ENCODE measurements around the gene NUMB.
A peak's percentile ranks its signal among the peaks of the same experiment; 100 is the strongest.

NUMB gene

DNA sequence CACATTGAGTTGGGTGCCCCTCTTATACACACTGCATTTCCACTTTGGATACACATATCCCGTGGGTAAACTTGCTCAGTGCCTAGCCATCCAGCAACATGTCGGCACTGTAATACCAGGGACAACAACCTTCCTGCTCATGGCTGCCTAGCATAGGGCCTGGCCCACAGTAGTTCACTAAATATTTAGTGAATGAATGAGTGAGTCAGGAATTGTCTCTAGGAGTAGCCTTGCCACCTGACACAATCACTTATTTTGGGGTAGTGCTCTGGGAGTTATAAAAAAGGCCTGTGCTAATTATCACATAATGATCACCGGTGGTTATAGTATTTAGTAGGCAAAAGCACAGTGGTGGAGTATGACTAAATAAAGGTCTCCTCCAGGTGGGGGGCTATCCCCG, 8.5 kb upstream of the NUMB start:
- Histone ChIP-seq H3K4me1 (peaks cover 27% of the 10 kb centered on the region), H3K27ac (no peak overlapping the region)
- TF ChIP-seq Cebpa-rat (IDR thresholded peaks at IDR 0.05) = no peak

DNA sequence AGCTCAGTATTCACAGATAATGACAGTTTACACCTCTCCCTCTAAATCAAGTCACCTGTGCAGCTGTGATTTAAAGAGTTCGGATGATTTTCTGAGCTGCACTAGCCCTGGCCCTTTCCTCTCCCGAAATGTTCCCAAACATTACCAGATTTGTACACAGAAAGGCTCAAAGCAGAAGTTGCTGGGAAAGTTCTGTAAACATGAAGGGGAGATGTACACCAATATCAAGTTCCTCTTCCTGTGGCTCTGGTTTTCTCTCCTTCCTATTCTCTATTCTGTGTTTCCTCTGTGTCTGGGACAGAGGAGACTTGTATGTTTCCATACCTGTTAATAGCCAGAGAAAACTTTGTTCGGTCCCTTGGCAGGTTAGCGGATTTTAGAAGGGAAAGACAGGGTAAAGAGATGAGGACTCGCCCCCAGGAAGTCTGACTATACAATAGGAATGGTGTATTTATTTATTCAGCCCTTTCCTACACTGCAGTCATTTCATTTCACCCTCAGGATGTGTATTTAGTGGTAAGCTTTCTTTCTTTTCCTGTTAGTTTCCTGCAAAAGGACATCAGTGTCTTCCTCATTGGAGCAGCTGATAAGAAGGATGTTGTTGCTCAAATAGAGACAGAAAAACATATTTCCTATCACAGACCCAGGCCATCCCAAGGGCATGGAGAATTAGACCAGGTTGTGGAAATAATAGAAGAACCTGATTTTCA, 7.6 kb upstream of the NUMB start:
- Histone ChIP-seq H3K4me2 (peak overlapping the region; percentile 71), H3K36me3 (no peaks in the 10 kb centered on the region), H3K9me3 (no peaks in the 10 kb centered on the region), H3K4me3 (no peak overlapping the region), H4K20me1 (no peaks in the 10 kb centered on the region), H3K27me3 (no peaks in the 10 kb centered on the region), H3K27ac (peak overlapping the region; percentile 28; the same call in 1 of the 2 replicates), H3K9ac (0 out of 2 replicates have a peak overlapping the region, but pooled peaks have one; percentile 46), H3K4me1 (peaks cover 27% of the 10 kb centered on the region)
- TF ChIP-seq Cebpa-rat (IDR thresholded peaks at IDR 0.05) = no peak

More for the DNA sequence above, 8.5 kb upstream of the NUMB start:
- Histone ChIP-seq H3K9me3 (no peaks in the 10 kb centered on the region), H4K20me1 (no peaks in the 10 kb centered on the region), H3K9ac (no peak overlapping the region), H3K4me3 (no peak overlapping the region), H3K36me3 (no peaks in the 10 kb centered on the region), H3K4me2 (no peak overlapping the region), H3K27me3 (no peaks in the 10 kb centered on the region)

DNA sequence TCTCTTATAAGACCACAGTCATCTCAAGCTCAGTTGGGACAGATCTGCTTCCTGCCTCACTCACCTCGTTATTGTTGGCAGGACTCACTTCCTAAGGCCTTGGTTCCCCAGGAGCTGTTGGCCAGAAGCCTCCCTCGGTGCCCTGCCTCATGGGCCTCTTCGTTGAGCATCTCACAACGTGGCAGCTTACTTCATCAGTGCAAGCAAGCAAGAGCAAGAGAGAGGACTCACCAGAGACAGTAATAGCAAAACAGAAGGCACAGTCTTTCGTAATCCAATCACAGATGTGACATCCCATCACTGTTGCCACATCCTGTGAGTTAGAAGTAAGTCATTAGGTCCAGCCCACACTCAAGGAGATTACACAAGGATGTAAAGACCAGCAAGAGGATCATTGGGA, 5.1 kb upstream of the NUMB start:
- Histone ChIP-seq H3K27me3 (no peaks in the 10 kb centered on the region), H3K4me2 (no peak overlapping the region), H3K9ac (no peak overlapping the region), H3K36me3 (no peaks in the 10 kb centered on the region), H3K27ac (no peak overlapping the region), H3K4me3 (no peak overlapping the region), H3K9me3 (no peaks in the 10 kb centered on the region), H4K20me1 (no peaks in the 10 kb centered on the region), H3K4me1 (peaks cover 34% of the 10 kb centered on the region)
- TF ChIP-seq Cebpa-rat (IDR thresholded peaks at IDR 0.05) = no peak

DNA sequence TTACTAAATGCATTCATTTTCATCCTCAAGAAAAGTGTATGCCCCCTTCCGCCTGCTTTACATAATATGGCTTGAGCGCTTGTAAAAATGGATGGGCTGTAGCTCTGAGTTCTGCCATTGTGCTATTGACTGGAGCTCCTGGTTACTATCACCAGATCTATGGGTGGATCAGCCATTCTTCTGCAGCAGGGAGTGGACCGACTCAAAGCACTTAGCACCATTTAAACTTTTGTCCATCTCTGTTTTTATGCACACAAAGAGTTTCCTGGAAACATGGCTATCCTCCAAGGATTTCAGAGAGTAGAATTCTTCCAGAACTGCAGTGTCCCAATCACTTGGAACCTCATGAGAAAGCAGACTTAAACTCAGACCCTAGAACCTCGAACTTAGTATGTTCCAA, 4.5 kb upstream of the NUMB start:
- Histone ChIP-seq H3K36me3 (no peaks in the 10 kb centered on the region), H3K9ac (no peak overlapping the region), H3K4me2 (no peak overlapping the region), H3K4me1 (peaks cover 34% of the 10 kb centered on the region), H3K27ac (no peak overlapping the region), H4K20me1 (peaks cover 2% of the 10 kb centered on the region; the same call in 1 of the 2 replicates), H3K9me3 (no peaks in the 10 kb centered on the region), H3K4me3 (no peak overlapping the region), H3K27me3 (no peaks in the 10 kb centered on the region)
- no peak for TF ChIP-seq Cebpa-rat (IDR thresholded peaks at IDR 0.05)

DNA sequence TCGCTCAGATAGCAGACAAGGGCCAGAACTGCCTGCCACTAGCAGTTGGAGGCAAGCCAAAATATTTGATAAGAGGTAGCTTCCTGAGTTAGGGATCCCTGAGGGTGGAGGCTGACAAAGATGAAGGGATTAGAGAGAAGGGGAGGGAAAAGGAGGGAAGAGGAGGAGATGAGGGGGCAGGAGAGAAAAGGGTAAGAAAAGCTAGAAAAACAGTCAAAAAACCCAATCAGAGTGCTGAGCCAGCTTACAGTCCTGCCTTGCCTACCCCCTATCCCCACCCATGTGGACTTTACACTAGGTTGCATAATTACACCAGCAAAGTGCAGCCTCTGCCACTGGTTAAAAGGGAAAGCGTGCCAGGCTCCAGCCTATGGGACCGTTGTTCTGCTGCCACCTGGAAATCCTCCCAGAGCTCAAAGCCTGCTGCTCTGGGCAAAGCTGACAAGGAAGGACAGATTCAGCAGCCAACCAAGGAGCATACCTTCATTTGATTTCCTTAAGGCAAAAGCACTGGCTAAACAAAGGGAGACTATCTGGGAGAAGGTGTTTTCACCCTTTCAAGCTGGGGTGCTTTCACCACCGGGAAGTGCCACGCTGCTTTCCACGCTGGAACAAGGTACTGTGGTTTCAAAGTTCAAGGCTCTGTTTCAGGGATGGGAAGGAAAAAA, 3.8 kb upstream of the NUMB start:
- Histone ChIP-seq H3K4me2 (no peak overlapping the region), H3K9ac (no peak overlapping the region), H3K4me1 (peaks cover 36% of the 10 kb centered on the region), H3K36me3 (no peaks in the 10 kb centered on the region), H3K9me3 (no peaks in the 10 kb centered on the region), H3K4me3 (no peak overlapping the region), H3K27me3 (no peaks in the 10 kb centered on the region), H3K27ac (no peak overlapping the region), H4K20me1 (peaks cover 9% of the 10 kb centered on the region)
- TF ChIP-seq Cebpa-rat (IDR thresholded peaks at IDR 0.05) = no peak

DNA sequence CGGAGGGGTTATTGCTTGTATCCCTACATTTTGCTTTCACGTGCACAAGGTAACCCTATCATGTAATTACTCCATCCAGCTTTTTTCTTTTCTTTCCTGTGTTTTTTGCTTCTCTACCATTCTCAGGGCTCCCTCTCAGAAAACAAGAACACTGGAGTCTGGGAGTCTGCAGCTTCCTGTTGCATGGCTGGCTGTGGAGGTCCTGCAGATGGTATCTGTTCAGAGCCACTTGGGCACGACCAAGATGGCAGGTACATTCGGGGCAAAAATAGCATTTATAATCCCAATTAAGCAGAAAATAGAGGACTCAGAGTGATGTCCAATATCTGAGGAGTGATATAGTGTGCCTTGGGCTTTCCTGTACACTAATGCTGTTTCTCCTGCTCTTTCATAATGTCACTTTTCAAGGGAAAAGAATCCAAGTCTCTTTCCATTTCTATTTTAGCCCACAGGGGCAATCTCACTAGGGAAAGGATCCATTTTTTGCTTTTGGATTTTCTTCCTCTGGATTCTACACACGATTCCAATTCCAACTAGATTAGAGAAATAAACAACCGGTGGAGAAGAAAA, 3.2 kb upstream of the NUMB start:
- no peak overlapping the region for H3K4me3 ChIP-seq
- H3K4me2 ChIP-seq = no peak overlapping the region

DNA sequence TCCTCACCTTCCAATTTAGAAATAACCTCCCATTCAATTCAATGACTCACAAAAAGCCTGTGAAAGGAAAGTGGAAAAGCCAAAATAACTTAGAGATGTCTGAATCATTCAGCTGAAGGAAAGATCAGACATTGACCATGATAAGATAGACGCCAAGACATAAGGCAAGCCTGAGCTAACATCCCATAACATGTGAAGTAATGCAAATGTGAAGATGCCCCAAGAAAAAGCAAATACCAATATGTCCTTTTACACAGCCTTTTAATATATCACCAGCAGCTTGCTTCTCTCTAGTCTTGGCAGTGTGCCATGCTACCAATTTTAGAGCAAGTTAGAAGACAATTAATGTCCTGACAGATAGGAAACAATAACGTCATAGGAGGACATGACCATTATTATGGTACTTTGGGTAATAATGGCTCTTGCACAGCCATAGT, 2.4 kb upstream of the NUMB start:
- H3K27ac ChIP-seq = no peak overlapping the region
- H3K4me3 ChIP-seq = no peak overlapping the region
- TF ChIP-seq Cebpa-rat (IDR thresholded peaks at IDR 0.05) = no peak

More for the DNA sequence above, 3.2 kb upstream of the NUMB start:
- H3K27me3 ChIP-seq = no peaks in the 10 kb centered on the region
- no peak overlapping the region for H3K9ac ChIP-seq
- no peaks in the 10 kb centered on the region for H3K36me3 ChIP-seq
- H4K20me1 ChIP-seq = peaks cover 15% of the 10 kb centered on the region
- peaks cover 41% of the 10 kb centered on the region for H3K4me1 ChIP-seq
- H3K27ac ChIP-seq = no peak overlapping the region
- no peak for TF ChIP-seq Cebpa-rat (IDR thresholded peaks at IDR 0.05)
- no peaks in the 10 kb centered on the region for H3K9me3 ChIP-seq

DNA sequence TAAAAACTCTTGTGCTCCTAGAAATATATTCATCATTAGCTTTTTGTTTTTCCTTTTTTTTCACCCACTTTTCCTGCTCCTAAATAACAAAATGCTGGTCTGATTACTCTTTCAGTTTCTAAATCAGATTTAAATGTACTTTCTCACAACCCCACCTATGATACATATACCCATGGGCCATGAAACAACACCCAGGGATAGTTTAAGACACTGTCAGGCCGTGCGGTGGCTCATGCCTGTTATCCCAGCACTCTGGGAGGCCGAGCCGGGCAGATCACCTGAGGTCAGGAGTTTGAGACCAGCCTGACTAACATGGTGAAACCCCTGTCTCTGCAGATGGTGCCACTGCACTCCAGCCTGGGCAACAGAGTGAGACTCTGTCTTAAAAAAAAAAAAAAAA, 1.6 kb upstream of the NUMB start:
- Histone ChIP-seq H3K9me3 (no peaks in the 10 kb centered on the region), H3K4me2 (no peak overlapping the region), H3K4me3 (no peak overlapping the region), H4K20me1 (peaks cover 30% of the 10 kb centered on the region), H3K36me3 (no peaks in the 10 kb centered on the region), H3K4me1 (peaks cover 41% of the 10 kb centered on the region), H3K27me3 (no peaks in the 10 kb centered on the region), H3K27ac (no peak overlapping the region), H3K9ac (no peak overlapping the region)
- no peak for TF ChIP-seq Cebpa-rat (IDR thresholded peaks at IDR 0.05)

More for the DNA sequence above, 2.4 kb upstream of the NUMB start:
- Histone ChIP-seq H4K20me1 (peaks cover 23% of the 10 kb centered on the region), H3K27me3 (no peaks in the 10 kb centered on the region), H3K4me1 (peaks cover 41% of the 10 kb centered on the region), H3K9ac (no peak overlapping the region), H3K36me3 (no peaks in the 10 kb centered on the region), H3K4me2 (no peak overlapping the region), H3K9me3 (no peaks in the 10 kb centered on the region)

DNA sequence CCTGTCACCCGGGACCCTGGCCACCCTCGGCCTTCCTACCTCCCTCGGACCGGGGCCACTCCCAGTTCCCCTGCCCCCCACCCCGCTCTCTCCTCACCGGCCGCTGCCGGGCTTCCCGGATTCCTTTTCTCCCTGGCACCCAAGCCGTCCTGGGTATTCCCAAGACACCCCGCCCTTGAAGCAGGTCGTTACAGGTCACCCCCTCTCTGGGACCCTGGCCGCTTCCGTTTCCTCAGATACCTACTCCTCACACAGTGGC, 493 bp downstream of the NUMB start:
- Histone ChIP-seq H3K4me2 (peak overlapping the region; percentile 92), H4K20me1 (peaks cover 43% of the 10 kb centered on the region), H3K4me1 (peaks cover 43% of the 10 kb centered on the region), H3K27ac (peak overlapping the region; percentile 84), H3K9ac (peak overlapping the region; percentile 92), H3K36me3 (no peaks in the 10 kb centered on the region), H3K9me3 (no peaks in the 10 kb centered on the region), H3K27me3 (no peaks in the 10 kb centered on the region), H3K4me3 (peak overlapping the region; percentile 98)
- TF ChIP-seq Cebpa-rat (IDR thresholded peaks at IDR 0.05) = no peak

Data from BLaER1 (cell line).